Anterior cingulate cortex (tissue), 58 donors: ENCODE measurements around the gene GGNBP2.

Experiments
- DNase-seq, 58 donors: peaks; one replicate each; lab custom pipeline; 2025; lab: John Stamatoyannopoulos, UW

Gene GGNBP2

DNA sequence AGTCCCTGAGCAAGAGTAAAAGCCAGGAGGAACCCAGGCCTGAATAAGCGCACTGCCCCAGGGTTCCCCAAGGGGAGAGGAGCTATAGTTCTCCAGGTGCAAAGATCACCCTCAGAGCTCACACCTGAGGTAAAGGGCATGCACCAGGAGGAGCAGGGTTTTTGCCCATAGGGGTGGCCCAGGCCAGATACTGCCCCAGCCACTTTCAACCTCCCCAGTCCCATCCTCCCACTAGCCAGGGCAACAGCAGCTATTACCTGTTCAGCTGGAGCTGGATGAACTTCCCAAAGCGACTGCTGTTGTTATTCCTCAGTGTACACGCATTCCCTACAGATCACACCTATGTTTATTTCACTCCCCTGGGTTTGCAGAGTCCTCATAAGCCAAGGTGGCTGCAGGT lies 29.9 kb upstream of the GGNBP2 start:
- DNase-seq, result no peak

DNA sequence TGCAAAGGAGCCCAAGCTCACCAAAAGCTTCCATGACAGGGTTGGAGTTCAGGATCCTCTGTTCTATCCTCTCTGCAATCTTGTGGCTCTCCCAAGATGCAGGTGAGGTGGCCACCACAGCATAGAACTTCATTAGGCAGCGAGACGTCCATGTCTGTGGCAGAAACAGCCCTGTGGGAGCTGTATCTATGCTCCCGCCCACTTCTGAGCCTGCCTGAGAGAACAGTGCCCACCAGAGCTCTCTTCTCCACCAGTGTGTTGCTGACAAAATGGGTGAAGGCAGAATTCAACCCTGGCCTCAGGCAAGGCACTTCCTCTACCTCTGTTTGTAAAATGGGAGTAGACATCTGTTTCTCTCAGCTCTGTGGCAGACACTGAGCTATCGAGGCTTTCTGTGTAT lies 28.9 kb upstream of the GGNBP2 start:
- no peak for DNase-seq

GRCh38 chr17:36523113-36523512 lies 21.6 kb upstream of the GGNBP2 start:
- DNase-seq, result no peak

GRCh38 chr17:36524428-36524876 lies 20.3 kb upstream of the GGNBP2 start:
- DNase-seq, result no peak

DNA sequence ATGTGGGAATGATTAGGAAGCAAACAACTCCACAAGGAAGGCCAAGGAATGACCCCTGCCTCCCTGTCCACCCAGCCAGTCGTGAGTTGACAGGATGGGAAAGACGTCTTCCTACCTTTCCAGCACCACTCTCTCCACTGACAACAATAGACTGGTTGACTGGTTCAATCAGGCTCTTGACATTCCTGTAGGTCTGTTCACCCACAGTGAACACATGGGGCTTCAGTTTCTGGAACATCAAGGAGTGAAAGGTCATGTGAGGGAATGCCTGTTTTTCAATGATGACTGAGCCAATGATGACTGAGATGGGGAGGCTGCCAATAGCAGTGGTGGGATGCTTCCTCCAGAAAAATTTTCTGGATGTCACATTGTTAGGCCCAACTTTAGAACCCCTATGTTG lies 19.6 kb upstream of the GGNBP2 start:
- no peak for DNase-seq

- DNase-seq, result no peak
Observed at GRCh38 chr17:36525888-36526287, 18.8 kb upstream of the GGNBP2 start.

- DNase-seq, result no peak
Observed at GRCh38 chr17:36527621-36528250, 17.0 kb upstream of the GGNBP2 start.

DNA sequence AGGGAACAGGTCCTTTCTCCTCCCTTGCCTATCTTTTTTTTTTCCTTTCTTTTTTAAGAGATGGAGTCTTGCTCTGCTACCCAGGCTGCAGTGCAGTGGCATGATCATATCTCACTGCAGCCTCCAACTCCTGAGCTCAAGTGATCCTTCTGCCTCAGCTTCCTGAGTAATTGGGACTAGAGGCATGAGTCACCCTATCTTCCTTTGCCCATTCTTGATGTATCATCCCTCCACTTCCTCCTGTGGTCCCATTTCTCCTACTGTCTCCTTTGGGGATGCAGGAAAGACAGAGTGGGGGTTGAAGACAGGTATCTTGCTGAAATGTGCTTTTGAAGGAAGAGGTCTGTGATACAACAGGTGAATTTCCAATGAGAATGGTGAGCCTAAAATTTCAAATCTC lies 15.6 kb upstream of the GGNBP2 start:
- no peak for DNase-seq

- no peak for DNase-seq
Observed at GRCh38 chr17:36532435-36532975, 12.2 kb upstream of the GGNBP2 start.

- DNase-seq, result peak in 37 of 58 donors; percentile 4 to 59 (median 32)
Observed at GRCh38 chr17:36533935-36534839, 10.5 kb upstream of the GGNBP2 start.

- DNase-seq, result peak; percentile 26 to 90 (median 80)
Observed at GRCh38 chr17:36534840-36535668, 9.7 kb upstream of the GGNBP2 start, which contains the start of the genes MYO19 and PIGW. TSS of gene MYO19 (minus strand) at chr17:36534868. CDS start at chr17:36532538, 2,330 bp downstream. TSS of gene PIGW (plus strand) at chr17:36534987. CDS start at chr17:36537102, 2,115 bp downstream.

GRCh38 chr17:36535669-36536081 lies 9.0 kb upstream of the GGNBP2 start:
- no peak for DNase-seq

- DNase-seq, result no peak
Observed at GRCh38 chr17:36540696-36541095, 4.0 kb upstream of the GGNBP2 start.

DNA sequence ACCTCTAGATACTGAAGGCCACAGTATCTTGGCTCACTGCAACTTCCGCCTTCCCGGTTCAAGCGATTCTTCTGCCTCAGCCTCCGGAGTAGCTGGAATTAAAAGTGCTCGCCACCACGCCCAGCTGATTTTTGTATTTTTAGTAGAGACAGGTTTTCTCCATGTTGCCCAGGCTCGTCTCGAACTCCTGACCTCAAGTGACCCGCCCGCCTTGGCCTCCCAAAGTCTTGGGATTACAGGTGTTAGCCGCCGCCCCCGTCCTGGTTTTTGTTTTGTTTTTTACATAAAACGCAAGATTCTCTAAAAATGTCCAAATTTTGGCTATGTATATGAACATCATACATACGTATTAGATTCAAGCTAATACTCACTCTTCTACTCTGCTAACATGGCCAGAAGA lies 2.0 kb upstream of the GGNBP2 start:
- DNase-seq, result no peak

DNA sequence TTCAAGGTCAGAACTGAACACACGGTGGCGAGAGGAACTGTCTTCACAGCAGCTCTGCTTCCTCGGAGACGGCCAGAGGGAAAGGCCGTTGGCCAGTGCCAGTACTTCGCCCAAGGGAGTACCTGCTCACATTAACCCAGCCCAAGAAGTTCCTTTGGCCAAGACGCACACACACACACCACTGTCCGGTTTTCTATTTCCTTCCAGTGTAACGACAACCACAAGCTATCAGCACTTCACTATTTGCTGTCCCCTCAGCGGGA lies 744 bp upstream of the GGNBP2 start:
- DNase-seq, result peak in 26 of 58 donors; percentile 5 to 47 (median 28)

- DNase-seq, result peak in 33 of 58 donors; percentile 75 to 94 (median 87)
Observed at GRCh38 chr17:36545077-36545464, 352 bp downstream of the GGNBP2 start.

- DNase-seq, result peak in 56 of 58 donors; percentile 65 to 98 (median 94)
Observed at GRCh38 chr17:36545465-36546417, 1.0 kb downstream of the GGNBP2 start.

DNA sequence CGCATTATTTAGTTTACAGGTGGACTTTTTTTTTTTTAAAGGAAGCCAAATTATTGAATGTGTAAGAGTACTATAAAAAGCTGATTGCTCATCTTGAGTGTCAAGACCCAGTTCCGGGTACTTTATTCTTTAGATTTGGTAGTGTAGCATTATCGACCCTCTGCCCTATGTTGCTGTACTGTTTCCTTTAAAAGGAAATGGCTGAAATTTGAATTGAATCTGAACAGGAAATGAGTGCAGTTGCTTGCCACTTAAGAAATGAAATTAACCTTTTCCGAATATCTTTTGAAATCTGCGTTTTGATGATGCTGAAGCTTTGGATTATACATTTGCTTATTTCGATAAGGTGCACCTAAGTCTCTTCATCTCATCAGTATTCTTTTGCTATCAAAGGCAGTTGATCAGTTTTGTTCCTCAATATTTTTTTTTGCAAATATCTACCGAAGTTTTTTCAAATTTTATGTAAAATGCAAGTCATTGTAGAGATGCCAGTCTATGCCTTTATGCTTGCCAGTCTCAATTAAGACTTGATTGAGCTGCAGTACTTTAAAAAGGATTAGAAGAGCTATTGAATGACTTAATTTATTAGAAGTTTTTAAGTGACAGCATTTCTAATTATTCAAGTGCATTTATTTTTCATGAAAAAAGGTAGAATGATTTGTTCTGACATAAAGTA lies 1.8 kb downstream of the GGNBP2 start:
- no peak for DNase-seq

DNA sequence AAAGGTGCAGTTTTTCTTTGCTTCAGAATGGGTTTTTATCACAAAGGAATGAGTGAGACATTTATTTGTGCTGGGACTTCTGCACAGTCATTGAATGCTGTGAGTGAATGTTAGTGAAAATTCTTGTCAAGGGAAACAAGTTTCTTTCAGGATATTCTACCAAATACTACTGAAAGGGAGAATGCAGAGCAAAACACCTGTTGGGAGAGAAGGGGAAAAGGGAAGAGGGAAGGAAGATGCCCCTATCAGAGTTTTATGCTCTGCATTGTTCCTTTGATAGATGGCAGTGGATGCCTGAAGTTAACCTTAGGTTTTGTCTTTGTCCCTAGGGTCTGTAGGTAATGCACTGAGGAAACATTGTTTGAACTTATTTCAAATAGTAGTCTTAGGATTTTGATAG lies 3.1 kb downstream of the GGNBP2 start:
- no peak for DNase-seq
